Activated B cell treated with CpG ODN at 0.5 μM for 24 hours (primary cell): ENCODE results near the gene CRTAC1. TPM values are rescaled to one million over a fixed set of nuclear protein-coding genes. Genes with fewer than 3 reads are reported as not detected.

ENCODE experiments used
- ATAC-seq: fragments of 200-7000 bp; cut with Tn5 transposase; one replicate; pipeline ENCODE4 v1.10.0; 2021; ENCODE audit warnings: low read depth, mild to moderate bottlenecking, moderate library complexity
- CTCF ChIA-PET: fragments of 350-600 bp; sonication (Branson Sonifier 250); formaldehyde crosslinking; loops from one replicate; lab custom pipeline; 2021; ENCODE audit warnings: antibody characterized with exemption; lab: Charles Lee
- POLR2A ChIA-PET: fragments of 350-600 bp; sonication (Branson Sonifier 250); formaldehyde crosslinking; loops from one replicate; lab custom pipeline; 2021; ENCODE audit warnings: antibody characterized with exemption; lab: Charles Lee
- DNase-seq: peaks from one replicate; pipeline ENCODE4 v3.0.0; 2022
- H3K27ac Mint-ChIP-seq: one replicate; pipeline ENCODE4 v1.8.0; 2020; ENCODE audit warnings: mixed read lengths
- H3K27me3 Mint-ChIP-seq: one replicate; pipeline ENCODE4 v1.8.0; 2021; ENCODE audit warnings: mixed read lengths
- H3K36me3 Mint-ChIP-seq: one replicate; pipeline ENCODE4 v1.8.0; 2021; ENCODE audit warnings: low read depth, mixed read lengths
- H3K4me1 Mint-ChIP-seq: one replicate; pipeline ENCODE4 v1.8.0; 2021; ENCODE audit warnings: mixed read lengths
- H3K4me3 Mint-ChIP-seq: one replicate; pipeline ENCODE4 v1.8.0; 2020; ENCODE audit warnings: mild to moderate bottlenecking, mixed read lengths
- H3K9me3 Mint-ChIP-seq: one replicate; pipeline ENCODE4 v1.8.0; 2020; ENCODE audit warnings: mixed read lengths
- intact Hi-C: fragments of 100-400 bp; cut with micrococcal nuclease; formaldehyde crosslinking; loops from one replicate; pipeline ENCODE4 v1.15.1; 2024
- total RNA-seq: library from RNA; stranded (reverse); gene quantifications from 2 replicates; pipeline ENCODE4 v1.2.3, GENCODE V29; 2022
- TF ChIP-seq, protein P1 (sequence below): fragments of 200-600 bp; IDR thresholded peaks from one replicate; pipeline ENCODE4 v1.8.0; 2022; ENCODE audit warnings: antibody characterized with exemption, mild to moderate bottlenecking

Gene CRTAC1
- total RNA-seq, 1 donor from 2014 or later: not detected

DNA sequence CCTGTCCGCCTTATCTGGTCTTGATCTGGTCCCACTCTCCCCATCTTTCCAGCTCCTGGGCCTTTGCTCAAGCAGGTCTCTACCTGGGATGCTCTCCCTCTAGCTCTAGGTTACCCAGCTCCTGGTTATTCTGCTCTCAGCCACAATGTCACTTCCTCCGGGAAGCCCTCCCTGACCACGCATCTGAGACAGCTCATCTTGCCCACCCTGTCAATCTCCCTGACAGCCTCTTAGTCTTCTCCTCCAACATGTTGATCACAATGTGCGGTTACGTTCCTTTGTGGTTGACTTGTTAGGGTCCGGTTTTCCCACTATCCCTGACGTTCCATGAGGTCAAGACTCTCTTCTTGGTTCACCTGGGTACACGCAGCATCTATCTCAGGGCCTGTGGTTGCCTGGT lies 125.1 kb downstream of the CRTAC1 start:
- no peaks in the 10 kb centered on the region for H3K36me3 Mint-ChIP-seq
- CTCF ChIA-PET: no interaction called here
- H3K9me3 Mint-ChIP-seq: no peaks in the 10 kb centered on the region
- DNase-seq (no peak), ATAC-seq (no peak)
- POLR2A ChIA-PET: no interaction called here
- intact Hi-C loops: no loop called here
- peaks cover 23% of the 10 kb centered on the region for H3K27me3 Mint-ChIP-seq
- TF ChIP-seq, protein P1, sequence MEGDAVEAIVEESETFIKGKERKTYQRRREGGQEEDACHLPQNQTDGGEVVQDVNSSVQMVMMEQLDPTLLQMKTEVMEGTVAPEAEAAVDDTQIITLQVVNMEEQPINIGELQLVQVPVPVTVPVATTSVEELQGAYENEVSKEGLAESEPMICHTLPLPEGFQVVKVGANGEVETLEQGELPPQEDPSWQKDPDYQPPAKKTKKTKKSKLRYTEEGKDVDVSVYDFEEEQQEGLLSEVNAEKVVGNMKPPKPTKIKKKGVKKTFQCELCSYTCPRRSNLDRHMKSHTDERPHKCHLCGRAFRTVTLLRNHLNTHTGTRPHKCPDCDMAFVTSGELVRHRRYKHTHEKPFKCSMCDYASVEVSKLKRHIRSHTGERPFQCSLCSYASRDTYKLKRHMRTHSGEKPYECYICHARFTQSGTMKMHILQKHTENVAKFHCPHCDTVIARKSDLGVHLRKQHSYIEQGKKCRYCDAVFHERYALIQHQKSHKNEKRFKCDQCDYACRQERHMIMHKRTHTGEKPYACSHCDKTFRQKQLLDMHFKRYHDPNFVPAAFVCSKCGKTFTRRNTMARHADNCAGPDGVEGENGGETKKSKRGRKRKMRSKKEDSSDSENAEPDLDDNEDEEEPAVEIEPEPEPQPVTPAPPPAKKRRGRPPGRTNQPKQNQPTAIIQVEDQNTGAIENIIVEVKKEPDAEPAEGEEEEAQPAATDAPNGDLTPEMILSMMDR: no peak
- no peaks in the 10 kb centered on the region for H3K4me1 Mint-ChIP-seq
- H3K4me3 Mint-ChIP-seq: no peak overlapping the region
- H3K27ac Mint-ChIP-seq: no peak overlapping the region

DNA sequence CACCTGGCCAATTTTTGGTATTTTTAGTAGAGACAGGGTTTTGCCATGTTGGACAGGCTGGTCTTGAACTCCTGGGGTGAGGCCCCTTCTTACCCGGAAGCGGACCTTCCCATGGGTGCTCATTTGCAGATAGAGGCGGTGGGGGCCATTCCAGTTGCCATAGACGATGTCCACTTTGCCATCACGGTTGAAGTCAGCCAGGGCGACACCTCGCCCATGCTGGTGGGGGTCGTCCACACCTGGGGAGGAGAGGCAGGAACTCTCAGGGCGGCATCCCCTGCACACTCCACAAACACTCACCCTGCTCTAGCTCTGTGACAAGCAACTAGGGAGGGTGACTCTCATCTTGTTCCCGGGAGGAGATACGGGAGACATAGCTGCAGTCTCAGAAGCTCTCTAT lies 125.8 kb downstream of the CRTAC1 start:
- Mint-ChIP-seq H3K4me3 (no peak overlapping the region), H3K27me3 (peaks cover 23% of the 10 kb centered on the region), H3K9me3 (no peaks in the 10 kb centered on the region), H3K27ac (no peak overlapping the region), H3K4me1 (no peaks in the 10 kb centered on the region), H3K36me3 (no peaks in the 10 kb centered on the region)
- ATAC-seq: no peak
- ChIA-PET CTCF (no interaction called here), POLR2A (no interaction called here)
- intact Hi-C loops: no loop called here
- TF ChIP-seq, protein P1: no peak
- no peak for DNase-seq

DNA sequence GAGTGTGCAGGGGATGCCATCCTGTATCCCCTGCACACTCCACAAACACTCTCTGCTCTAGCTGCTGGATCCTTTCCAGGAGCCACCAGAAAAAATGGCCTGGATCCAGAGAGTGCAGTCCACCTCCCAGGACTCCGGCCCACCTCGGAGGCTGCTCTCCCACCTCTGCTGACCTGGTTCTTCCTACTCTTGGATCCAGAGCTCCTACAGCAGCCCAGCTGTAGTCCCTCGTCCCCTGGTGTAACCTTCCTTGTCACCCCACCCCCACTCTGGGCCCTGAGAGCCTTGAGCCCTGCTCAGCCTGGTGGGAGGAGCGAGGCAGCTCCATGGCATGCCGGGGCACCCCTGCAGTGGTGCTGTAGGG lies 126.4 kb downstream of the CRTAC1 start:
- H3K27ac Mint-ChIP-seq: no peak overlapping the region
- DNase-seq (no peak), ATAC-seq (no peak)
- H3K4me3 Mint-ChIP-seq: no peak overlapping the region
- intact Hi-C loops: no loop called here
- no peaks in the 10 kb centered on the region for H3K4me1 Mint-ChIP-seq
- ChIA-PET CTCF (no interaction called here), POLR2A (no interaction called here)
- no peaks in the 10 kb centered on the region for H3K9me3 Mint-ChIP-seq
- peaks cover 23% of the 10 kb centered on the region for H3K27me3 Mint-ChIP-seq
- no peaks in the 10 kb centered on the region for H3K36me3 Mint-ChIP-seq
- TF ChIP-seq, protein P1: no peak

DNA sequence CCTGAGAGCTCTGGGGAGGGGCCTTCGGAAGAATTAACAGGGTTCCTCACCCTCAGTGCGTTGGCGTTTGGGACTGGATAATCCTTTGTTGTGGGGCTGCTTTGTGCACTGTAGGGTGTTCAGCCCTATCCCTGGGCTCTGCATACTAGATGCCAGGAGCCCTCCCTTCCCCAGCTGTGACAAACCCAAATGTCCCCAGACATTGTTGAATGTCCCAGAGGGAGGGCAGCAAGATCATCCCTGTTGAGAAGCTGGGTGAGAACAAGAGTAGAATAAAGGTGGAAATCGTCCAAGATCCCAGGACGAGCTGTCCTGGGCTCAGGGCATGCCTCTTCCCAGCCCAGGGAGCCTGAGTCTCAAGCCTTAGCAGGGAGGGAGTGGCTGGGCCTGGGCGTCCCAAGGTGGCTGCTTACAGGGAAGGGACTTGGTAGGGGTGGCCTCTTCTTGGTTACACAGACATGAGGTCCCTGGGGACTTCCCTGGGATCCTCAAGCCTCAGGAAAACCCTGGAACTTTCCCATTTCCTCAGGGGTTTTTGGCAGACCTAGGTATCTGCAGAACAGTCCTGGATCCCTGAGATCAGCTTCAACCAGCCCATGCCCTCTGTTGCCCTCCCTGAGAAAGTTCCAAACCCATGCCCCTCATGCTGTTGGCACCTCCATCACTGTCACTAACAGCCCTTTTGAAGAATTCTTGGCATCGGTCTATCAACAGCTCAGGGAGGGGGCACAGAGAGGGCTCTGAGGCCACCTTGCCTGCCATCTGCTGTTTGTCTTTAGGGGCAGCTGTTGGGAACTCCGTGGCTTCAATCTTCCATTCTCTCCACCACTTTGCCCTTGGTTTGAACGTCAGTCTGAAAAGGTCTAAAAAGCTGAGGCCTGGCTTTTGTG lies 127.0 kb downstream of the CRTAC1 start:
- no peaks in the 10 kb centered on the region for H3K36me3 Mint-ChIP-seq
- CTCF ChIA-PET: interaction anchor here (1.9 kb wide), 1 partner anchor 11 kb away, joined by 5 read pairs; no protein-coding TSS in a partner anchor
- DNase-seq (no peak), ATAC-seq (no peak)
- intact Hi-C loops: no loop called here
- peaks cover 23% of the 10 kb centered on the region for H3K27me3 Mint-ChIP-seq
- TF ChIP-seq, protein P1: no peak
- POLR2A ChIA-PET: no interaction called here
- H3K4me3 Mint-ChIP-seq: no peak overlapping the region
- no peaks in the 10 kb centered on the region for H3K4me1 Mint-ChIP-seq
- no peaks in the 10 kb centered on the region for H3K9me3 Mint-ChIP-seq
- no peak overlapping the region for H3K27ac Mint-ChIP-seq

DNA sequence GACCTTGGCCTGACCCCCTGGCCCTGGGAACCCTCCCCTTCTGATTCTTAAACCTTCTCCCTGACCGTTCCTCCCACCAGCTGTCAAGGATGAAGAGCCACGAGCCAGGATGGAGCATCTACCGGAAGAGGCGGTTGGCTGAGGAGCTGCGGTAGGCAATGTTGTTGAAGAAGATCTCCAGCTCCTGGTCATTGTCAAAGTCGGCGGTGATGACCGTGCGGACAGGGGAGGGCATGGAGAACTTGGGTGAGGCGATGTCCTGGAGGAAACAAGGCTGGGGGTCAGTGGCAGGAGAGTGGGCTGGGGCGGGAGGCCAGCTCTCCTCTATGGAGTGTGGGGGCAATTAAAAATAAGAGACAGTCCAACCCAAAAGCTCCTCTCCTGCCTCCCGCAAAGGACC lies 129.0 kb downstream of the CRTAC1 start:
- Mint-ChIP-seq H3K36me3 (no peaks in the 10 kb centered on the region), H3K9me3 (no peaks in the 10 kb centered on the region), H3K4me3 (no peak overlapping the region), H3K27ac (no peak overlapping the region), H3K4me1 (no peaks in the 10 kb centered on the region), H3K27me3 (peaks cover 10% of the 10 kb centered on the region)
- CTCF ChIA-PET: interaction anchor here (1.9 kb wide), 1 partner anchor 13 kb away, joined by 5 read pairs; no protein-coding TSS in a partner anchor
- POLR2A ChIA-PET: no interaction called here
- TF ChIP-seq, protein P1: no peak
- no peak for DNase-seq
- ATAC-seq: no peak
- intact Hi-C loops: no loop called here
